Hepatocyte (in vitro differentiated cells): Measurements from ENCODE around the gene ZNF385C. TPM values are rescaled to one million over a fixed set of nuclear protein-coding genes. Genes with fewer than 3 reads are reported as not detected.

Experiments used
- DNase-seq: peaks from one replicate; pipeline ENCODE4 v3.0.0-alpha.2; 2016; ENCODE audit warnings: low spot score
- H2AFZ ChIP-seq: fragments of 200-600 bp; sonication (generic); 2 replicates; pipeline ENCODE4 v1.6.0; 2016; ENCODE audit warnings: antibody characterized with exemption, mild to moderate bottlenecking
- H3K27ac ChIP-seq: fragments of 200-600 bp; sonication (generic); 2 replicates; pipeline ENCODE4 v1.5.1; 2016; ENCODE audit warnings: mild to moderate bottlenecking
- H3K27me3 ChIP-seq: fragments of 200-600 bp; sonication (generic); 2 replicates; pipeline ENCODE4 v1.6.1; 2016
- H3K36me3 ChIP-seq: fragments of 200-600 bp; sonication (generic); replicated peaks from 2 replicates; pipeline ENCODE4 v1.5.1; 2016; ENCODE audit warnings: low read depth; ENCODE audit not compliant: insufficient read depth
- H3K4me1 ChIP-seq: fragments of 200-600 bp; sonication (generic); 2 replicates; pipeline ENCODE4 v1.5.1; 2016; ENCODE audit warnings: mild to moderate bottlenecking, moderate library complexity; ENCODE audit not compliant: insufficient read depth
- H3K4me2 ChIP-seq: fragments of 200-600 bp; sonication (generic); 2 replicates; pipeline ENCODE4 v1.6.0; 2016
- H3K4me3 ChIP-seq: fragments of 200-600 bp; sonication (generic); 2 replicates; pipeline ENCODE4 v1.5.1; 2016; ENCODE audit warnings: mild to moderate bottlenecking
- H3K79me2 ChIP-seq: fragments of 200-600 bp; sonication (generic); 2 replicates; pipeline ENCODE4 v1.6.0; 2017; ENCODE audit warnings: mild to moderate bottlenecking
- H3K9me2 ChIP-seq: fragments of 200-600 bp; sonication (generic); replicated peaks from 2 replicates; pipeline ENCODE4 v1.6.0; 2017; ENCODE audit warnings: mild to moderate bottlenecking; ENCODE audit not compliant: insufficient read depth
- H3K9me3 ChIP-seq: fragments of 200-600 bp; sonication (generic); 2 replicates; pipeline ENCODE4 v1.5.1; 2016; ENCODE audit warnings: low read depth, mild to moderate bottlenecking
- H4K20me1 ChIP-seq: fragments of 200-600 bp; sonication (generic); 2 replicates; pipeline ENCODE4 v1.6.0; 2016; ENCODE audit warnings: mild to moderate bottlenecking; ENCODE audit not compliant: insufficient read depth, poor library complexity, severe bottlenecking
- EZH2 ChIP-seq: fragments of 200-600 bp; sonication (generic); IDR thresholded peaks from 2 replicates; pipeline ENCODE4 v1.6.1; 2016; ENCODE audit warnings: antibody characterized with exemption, mild to moderate bottlenecking, borderline replicate concordance
- EZH2phosphoT487 ChIP-seq: fragments of 200-600 bp; sonication (generic); IDR thresholded peaks from one replicate; pipeline ENCODE4 v1.6.1; 2018; ENCODE audit warnings: antibody characterized with exemption, mild to moderate bottlenecking, low read depth, moderate library complexity; ENCODE audit not compliant: unreplicated experiment, severe bottlenecking
- WGBS: methylation state at CpG from one replicate; pipeline ENCODE4 v1.1.6; 2016; ENCODE audit warnings: low lambda C conversion rate; ENCODE audit errors: missing lambda C conversion rate; 5-methylcytosine and 5-hydroxymethylcytosine counted together
- polyA plus RNA-seq: library from polyadenylated mRNA; unstranded; fragments of >200 nt; fragmentation: Nextera tagmentation; extraction: Ambion mirVana; gene quantifications from 2 replicates; pipeline ENCODE4 v1.2.1, GENCODE V29; 2016
- total RNA-seq: library from RNA; depleted of rRNA; stranded (reverse); fragments of >200 nt; gene quantifications from 2 replicates; pipeline ENCODE4 v1.2.3, GENCODE V29; 2014
- TF ChIP-seq, protein P1 (sequence below): fragments of 200-600 bp; sonication (generic); IDR thresholded peaks from 2 replicates; pipeline ENCODE4 v1.5.1; 2016; ENCODE audit warnings: antibody characterized with exemption, mild to moderate bottlenecking; ENCODE audit not compliant: poor library complexity

The ZNF385C gene
- total and polyA plus RNA-seq, 2 experiments from 2014 or later = 0.45 to 0.63 TPM

DNA sequence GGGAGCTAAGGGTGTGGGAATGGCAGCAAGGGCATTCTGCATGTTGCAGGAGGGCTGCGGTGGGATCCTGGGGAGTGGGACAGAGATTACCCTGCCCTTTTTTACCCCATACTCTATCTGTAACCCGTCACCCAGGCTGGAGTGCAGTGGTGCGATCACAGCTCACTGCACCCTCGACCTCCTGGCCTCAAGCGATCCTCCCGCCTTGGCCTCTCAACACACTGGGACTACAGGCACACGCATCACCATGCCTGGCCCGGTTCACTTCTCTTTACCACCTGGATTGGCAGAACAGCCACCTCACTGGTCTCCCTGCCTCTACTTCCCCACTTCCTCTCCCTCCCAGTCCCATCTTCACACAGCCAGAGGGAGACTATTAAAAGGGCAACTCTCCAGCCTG, 9.5 kb downstream of the ZNF385C start:
- H3K4me2 ChIP-seq = no peak overlapping the region
- no peaks in the 10 kb centered on the region for H4K20me1 ChIP-seq
- H3K36me3 ChIP-seq = no peaks in the 10 kb centered on the region
- no peak for TF ChIP-seq EZH2
- TF ChIP-seq, protein P1, sequence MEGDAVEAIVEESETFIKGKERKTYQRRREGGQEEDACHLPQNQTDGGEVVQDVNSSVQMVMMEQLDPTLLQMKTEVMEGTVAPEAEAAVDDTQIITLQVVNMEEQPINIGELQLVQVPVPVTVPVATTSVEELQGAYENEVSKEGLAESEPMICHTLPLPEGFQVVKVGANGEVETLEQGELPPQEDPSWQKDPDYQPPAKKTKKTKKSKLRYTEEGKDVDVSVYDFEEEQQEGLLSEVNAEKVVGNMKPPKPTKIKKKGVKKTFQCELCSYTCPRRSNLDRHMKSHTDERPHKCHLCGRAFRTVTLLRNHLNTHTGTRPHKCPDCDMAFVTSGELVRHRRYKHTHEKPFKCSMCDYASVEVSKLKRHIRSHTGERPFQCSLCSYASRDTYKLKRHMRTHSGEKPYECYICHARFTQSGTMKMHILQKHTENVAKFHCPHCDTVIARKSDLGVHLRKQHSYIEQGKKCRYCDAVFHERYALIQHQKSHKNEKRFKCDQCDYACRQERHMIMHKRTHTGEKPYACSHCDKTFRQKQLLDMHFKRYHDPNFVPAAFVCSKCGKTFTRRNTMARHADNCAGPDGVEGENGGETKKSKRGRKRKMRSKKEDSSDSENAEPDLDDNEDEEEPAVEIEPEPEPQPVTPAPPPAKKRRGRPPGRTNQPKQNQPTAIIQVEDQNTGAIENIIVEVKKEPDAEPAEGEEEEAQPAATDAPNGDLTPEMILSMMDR = no peak
- no peak for TF ChIP-seq EZH2phosphoT487
- no peaks in the 10 kb centered on the region for H3K27me3 ChIP-seq
- H2AFZ ChIP-seq = no peak overlapping the region
- H3K9me2 ChIP-seq = no peaks in the 10 kb centered on the region
- DNase-seq = no peak
- H3K9me3 ChIP-seq = no peaks in the 10 kb centered on the region
- peaks cover 3% of the 10 kb centered on the region for H3K4me1 ChIP-seq
- H3K79me2 ChIP-seq = no peaks in the 10 kb centered on the region
- 92% methylated on average over 8 of the region's 8 CpGs for WGBS
- no peak overlapping the region for H3K4me3 ChIP-seq
- H3K27ac ChIP-seq = no peak overlapping the region

DNA sequence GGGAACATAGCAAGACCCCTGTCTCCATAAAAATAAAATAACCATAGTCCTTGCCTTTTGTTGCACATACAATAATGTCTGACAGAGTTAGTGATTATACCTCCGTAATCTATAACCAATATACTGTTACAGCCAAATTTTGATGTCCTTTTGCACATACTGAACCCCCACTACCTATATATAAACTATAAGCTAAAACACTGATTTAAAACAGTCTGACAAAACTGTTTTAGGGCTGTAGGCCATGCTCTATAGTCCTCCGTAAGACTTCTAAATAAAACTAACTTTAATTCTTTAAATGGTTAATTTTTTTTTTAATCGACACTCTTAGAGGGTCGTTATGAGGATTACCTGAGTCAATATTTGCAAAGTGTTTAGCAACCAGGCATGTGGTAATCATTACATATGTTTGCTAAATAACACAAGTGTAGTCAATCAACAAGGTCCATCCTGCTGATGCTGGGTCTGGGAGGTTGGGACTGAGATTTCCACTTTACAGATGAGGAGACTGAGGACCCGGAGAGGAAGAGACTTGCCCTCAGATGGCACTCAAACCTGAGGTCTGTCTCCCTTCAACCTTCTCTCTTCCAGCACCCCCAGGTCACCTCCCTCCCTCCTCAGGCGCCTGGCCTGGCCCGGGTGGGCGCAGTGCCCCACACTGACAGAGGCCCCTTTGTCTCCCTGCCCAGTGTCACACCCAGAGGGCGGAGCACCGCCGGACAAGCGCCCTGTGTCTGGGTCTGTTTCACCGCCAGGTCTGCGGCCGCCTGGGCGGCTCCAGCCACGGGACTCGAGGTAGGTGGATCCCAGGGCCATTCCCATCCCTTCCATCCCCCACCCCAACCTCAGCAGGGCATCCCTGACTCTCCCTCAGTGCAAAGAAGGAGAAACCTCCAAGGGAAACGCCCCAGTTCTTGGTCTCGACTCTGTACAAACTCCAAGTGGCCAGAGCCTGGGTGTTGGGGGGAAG, 10.3 kb downstream of the ZNF385C start:
- H2AFZ ChIP-seq = no peak overlapping the region
- H3K79me2 ChIP-seq = no peaks in the 10 kb centered on the region
- 65% methylated on average over 11 of the region's 20 CpGs for WGBS

GRCh38 chr17:42087042-42087701, 11.1 kb downstream of the ZNF385C start:
- Histone ChIP-seq H3K4me2 (no peak overlapping the region), H4K20me1 (no peaks in the 10 kb centered on the region), H2AFZ (no peak overlapping the region), H3K36me3 (no peaks in the 10 kb centered on the region), H3K27me3 (no peaks in the 10 kb centered on the region), H3K4me3 (no peak overlapping the region), H3K27ac (no peak overlapping the region), H3K4me1 (peaks cover 3% of the 10 kb centered on the region), H3K79me2 (no peaks in the 10 kb centered on the region), H3K9me3 (no peaks in the 10 kb centered on the region), H3K9me2 (no peaks in the 10 kb centered on the region)
- 45% methylated on average over 7 of the region's 7 CpGs for WGBS
- TF ChIP-seq, protein P1 = no peak
- no peak for TF ChIP-seq EZH2
- TF ChIP-seq EZH2phosphoT487 = no peak
- DNase-seq = no peak

More for the DNA sequence above, 10.3 kb downstream of the ZNF385C start:
- H3K9me3 ChIP-seq = no peaks in the 10 kb centered on the region
- H3K4me1 ChIP-seq = peaks cover 3% of the 10 kb centered on the region
- TF ChIP-seq EZH2phosphoT487 = no peak
- TF ChIP-seq EZH2 = no peak
- TF ChIP-seq, protein P1 = no peak
- H3K27me3 ChIP-seq = no peaks in the 10 kb centered on the region
- H4K20me1 ChIP-seq = no peaks in the 10 kb centered on the region
- H3K9me2 ChIP-seq = no peaks in the 10 kb centered on the region
- H3K4me2 ChIP-seq = no peak overlapping the region
- H3K4me3 ChIP-seq = no peak overlapping the region
- no peak overlapping the region for H3K27ac ChIP-seq
- no peaks in the 10 kb centered on the region for H3K36me3 ChIP-seq
- DNase-seq = no peak
